K562 (cell line): ENCODE results near the gene DOCK1.

Experiments used
- CREBBP ChIP-seq: IDR thresholded peaks from one replicate; pipeline ENCODE4 v1.6.1; 2012; ENCODE audit warnings: low read depth, mild to moderate bottlenecking, control low read depth, inconsistent platforms, low read length
- NONO ChIP-seq, 2 experiments: fragments of 200-400 bp in 1 of 2; fragments of 450-650 bp in 1 of 2; formaldehyde crosslinking in 1 of 2; IDR thresholded peaks; 2 replicates each; pipeline ENCODE4 v1.6.1; 2017; ENCODE audit warnings: low read depth in 2 of 2, mild to moderate bottlenecking in 2 of 2, moderate library complexity in 2 of 2, low read length in 1 of 2
- RAD21 ChIP-seq, 2 experiments: fragments of 250-450 bp in 1 of 2; fragments of 450-650 bp in 1 of 2; sonication (Bioruptor Pico) in 1 of 2; formaldehyde crosslinking in 1 of 2; IDR thresholded peaks in 1 of 2; conservative IDR thresholded peaks in 1 of 2; 2 replicates each; pipeline versions ENCODE4 v1.4.0 to v1.8.0; 2020 to 2022; ENCODE audit warnings: mild to moderate bottlenecking in 2 of 2, moderate library complexity in 1 of 2
- TF ChIP-seq, protein P1 (sequence below), 3 experiments: IDR thresholded peaks in 2 of 3; conservative IDR thresholded peaks in 1 of 3; 2 replicates each; pipeline ENCODE4 v1.5.1; 2011 to 2012; ENCODE audit warnings: low read length in 3 of 3, mild to moderate bottlenecking in 3 of 3, control low read depth in 2 of 3, improper control_type of control experiment in 1 of 3, inconsistent platforms in 1 of 3, low read depth in 1 of 3, mixed read lengths in 1 of 3, moderate library complexity in 1 of 3; ENCODE audit not compliant: insufficient read depth in 2 of 3
- TF ChIP-seq, protein P2 (sequence below): fragments of 450-650 bp; IDR thresholded peaks from 2 replicates; pipeline ENCODE4 v1.6.1; 2016; ENCODE audit warnings: missing biosample characterization, missing genetic modification characterization
- TF ChIP-seq, protein P3 (sequence below): sonication (generic); formaldehyde crosslinking; IDR thresholded peaks from 2 replicates; pipeline ENCODE4 v1.8.1; 2023; ENCODE audit warnings: mild to moderate bottlenecking, missing genetic modification reagents

- TF ChIP-seq, protein P1, sequence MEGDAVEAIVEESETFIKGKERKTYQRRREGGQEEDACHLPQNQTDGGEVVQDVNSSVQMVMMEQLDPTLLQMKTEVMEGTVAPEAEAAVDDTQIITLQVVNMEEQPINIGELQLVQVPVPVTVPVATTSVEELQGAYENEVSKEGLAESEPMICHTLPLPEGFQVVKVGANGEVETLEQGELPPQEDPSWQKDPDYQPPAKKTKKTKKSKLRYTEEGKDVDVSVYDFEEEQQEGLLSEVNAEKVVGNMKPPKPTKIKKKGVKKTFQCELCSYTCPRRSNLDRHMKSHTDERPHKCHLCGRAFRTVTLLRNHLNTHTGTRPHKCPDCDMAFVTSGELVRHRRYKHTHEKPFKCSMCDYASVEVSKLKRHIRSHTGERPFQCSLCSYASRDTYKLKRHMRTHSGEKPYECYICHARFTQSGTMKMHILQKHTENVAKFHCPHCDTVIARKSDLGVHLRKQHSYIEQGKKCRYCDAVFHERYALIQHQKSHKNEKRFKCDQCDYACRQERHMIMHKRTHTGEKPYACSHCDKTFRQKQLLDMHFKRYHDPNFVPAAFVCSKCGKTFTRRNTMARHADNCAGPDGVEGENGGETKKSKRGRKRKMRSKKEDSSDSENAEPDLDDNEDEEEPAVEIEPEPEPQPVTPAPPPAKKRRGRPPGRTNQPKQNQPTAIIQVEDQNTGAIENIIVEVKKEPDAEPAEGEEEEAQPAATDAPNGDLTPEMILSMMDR (IDR thresholded peaks at IDR 0.05 in 2 of 3, conservative IDR thresholded peaks at IDR 0.05 in 1 of 3; ENCODE audit: insufficient read depth in 2 of 3, low read depth in 1 of 3, low read length in 3 of 3) = no peak
- TF ChIP-seq, protein P2, sequence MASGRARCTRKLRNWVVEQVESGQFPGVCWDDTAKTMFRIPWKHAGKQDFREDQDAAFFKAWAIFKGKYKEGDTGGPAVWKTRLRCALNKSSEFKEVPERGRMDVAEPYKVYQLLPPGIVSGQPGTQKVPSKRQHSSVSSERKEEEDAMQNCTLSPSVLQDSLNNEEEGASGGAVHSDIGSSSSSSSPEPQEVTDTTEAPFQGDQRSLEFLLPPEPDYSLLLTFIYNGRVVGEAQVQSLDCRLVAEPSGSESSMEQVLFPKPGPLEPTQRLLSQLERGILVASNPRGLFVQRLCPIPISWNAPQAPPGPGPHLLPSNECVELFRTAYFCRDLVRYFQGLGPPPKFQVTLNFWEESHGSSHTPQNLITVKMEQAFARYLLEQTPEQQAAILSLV (tag) = no peak
- TF ChIP-seq NONO (IDR thresholded peaks at IDR 0.05; ENCODE audit: low read depth in 2 of 2, low read length in 1 of 2) (no peak), CREBBP (no peak), RAD21 (CRISPR knock-in tag; conservative IDR thresholded peaks at IDR 0.05 in 1 of 2, IDR thresholded peaks at IDR 0.05 in 1 of 2) (no peak)
- TF ChIP-seq, protein P3, sequence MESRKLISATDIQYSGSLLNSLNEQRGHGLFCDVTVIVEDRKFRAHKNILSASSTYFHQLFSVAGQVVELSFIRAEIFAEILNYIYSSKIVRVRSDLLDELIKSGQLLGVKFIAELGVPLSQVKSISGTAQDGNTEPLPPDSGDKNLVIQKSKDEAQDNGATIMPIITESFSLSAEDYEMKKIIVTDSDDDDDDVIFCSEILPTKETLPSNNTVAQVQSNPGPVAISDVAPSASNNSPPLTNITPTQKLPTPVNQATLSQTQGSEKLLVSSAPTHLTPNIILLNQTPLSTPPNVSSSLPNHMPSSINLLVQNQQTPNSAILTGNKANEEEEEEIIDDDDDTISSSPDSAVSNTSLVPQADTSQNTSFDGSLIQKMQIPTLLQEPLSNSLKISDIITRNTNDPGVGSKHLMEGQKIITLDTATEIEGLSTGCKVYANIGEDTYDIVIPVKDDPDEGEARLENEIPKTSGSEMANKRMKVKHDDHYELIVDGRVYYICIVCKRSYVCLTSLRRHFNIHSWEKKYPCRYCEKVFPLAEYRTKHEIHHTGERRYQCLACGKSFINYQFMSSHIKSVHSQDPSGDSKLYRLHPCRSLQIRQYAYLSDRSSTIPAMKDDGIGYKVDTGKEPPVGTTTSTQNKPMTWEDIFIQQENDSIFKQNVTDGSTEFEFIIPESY (CRISPR knock-in tag) = no peak
Observed at GRCh38 chr10:127088908-127089307, 183.7 kb downstream of the DOCK1 start.
